ENCODE measurements around the gene TEDDM1.

TEDDM1 gene

DNA sequence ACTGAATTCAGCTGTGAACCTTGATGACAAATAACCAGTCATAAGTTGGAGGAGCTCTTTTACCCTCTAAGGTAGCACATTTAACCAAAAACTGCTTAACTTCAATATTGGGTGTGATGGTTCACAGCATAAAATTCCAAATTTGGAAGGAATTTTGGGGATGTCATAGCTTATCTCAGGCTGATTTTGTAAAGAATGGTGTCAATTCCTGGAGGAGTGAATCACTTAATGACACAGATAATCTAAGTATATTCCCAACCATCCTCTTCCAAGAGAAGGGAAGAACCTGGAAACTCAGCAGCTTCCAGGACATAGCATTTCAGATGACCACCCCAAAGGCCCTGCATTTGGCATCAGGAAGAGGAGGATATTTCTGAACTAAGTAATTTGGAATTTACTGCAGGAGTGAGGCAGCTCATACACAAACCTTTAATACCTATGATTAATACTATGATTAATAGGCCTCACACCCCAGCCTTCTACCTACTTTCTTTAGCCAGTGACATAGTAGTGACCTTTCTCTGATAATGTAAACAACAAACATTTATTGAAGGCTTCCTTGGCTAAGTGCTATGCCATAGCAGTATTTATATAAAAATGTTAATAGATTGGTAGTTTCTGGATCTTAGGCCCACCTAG is 23.4 kb downstream of the TEDDM1 start:
- DNase-seq: peak; percentile 31

- DNase-seq: no peak
Observed at GRCh38 chr1:182374101-182374834, 26.2 kb downstream of the TEDDM1 start.

GRCh38 chr1:182370532-182370931 is 29.9 kb downstream of the TEDDM1 start:
- no peak for DNase-seq

- no peak for DNase-seq
Observed at GRCh38 chr1:182368903-182369302, 31.6 kb downstream of the TEDDM1 start.

GRCh38 chr1:182368358-182368757 is 32.1 kb downstream of the TEDDM1 start:
- no peak for DNase-seq

DNA sequence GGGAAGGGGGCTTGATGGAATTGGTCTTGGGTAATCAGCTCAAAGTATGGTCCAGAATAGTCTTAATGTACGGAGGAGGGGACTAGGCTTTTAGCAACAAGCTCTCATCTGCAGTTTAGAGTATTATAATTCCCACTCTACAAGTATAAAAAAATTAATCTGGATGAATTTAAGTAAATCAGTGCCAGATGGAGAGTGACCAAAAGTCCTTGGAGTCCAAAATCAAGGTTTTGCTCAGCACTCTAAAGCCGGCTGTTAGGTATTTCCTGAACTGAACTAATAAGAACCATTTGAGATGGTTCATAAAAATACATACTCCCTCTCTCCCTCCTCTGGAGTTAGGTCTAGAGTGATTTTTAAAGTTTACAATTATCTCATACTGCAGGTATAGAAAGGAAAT is 32.5 kb downstream of the TEDDM1 start:
- no peak for DNase-seq

GRCh38 chr1:182366596-182366995 is 33.9 kb downstream of the TEDDM1 start:
- DNase-seq: no peak

DNA sequence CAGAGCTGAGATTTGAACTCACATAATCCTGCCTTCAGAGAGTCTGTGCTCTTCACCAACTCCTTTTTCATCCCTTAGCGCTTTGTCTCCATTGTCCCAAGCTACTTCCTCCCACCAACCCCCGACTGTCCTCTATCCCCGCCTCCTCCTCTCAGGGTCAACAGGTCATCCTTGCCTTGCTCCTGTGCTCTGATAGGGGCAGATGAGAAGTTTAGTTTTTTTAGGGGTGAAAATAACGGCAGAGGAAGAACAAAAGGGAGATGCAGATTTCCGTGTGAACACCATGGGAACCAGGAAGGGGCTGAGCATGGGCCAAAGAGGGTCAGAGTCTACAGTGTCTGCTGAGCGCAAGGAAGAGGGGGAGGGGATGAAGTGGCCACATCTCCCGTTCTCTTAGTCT is 40.8 kb downstream of the TEDDM1 start:
- DNase-seq: no peak

DNA sequence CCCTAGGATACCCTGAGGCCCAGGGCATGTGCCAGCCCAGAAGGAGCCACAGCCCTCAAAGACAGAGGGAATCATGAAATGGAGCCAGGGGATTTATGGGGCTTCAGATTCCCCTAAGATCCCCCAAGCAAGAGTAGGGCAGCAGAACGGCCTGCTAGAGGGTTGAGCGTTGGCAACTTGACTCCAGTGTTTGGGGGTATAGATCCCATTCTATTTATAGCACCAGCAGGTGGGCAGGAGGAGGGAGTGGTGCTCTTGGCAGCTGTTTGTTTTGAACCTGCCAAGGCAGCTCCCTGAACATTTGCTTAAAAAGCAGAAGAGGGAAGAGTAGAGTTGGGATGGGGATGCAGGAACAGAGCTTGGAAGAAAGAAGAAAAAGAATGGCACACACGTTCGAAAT is 42.6 kb downstream of the TEDDM1 start:
- DNase-seq: no peak

DNA sequence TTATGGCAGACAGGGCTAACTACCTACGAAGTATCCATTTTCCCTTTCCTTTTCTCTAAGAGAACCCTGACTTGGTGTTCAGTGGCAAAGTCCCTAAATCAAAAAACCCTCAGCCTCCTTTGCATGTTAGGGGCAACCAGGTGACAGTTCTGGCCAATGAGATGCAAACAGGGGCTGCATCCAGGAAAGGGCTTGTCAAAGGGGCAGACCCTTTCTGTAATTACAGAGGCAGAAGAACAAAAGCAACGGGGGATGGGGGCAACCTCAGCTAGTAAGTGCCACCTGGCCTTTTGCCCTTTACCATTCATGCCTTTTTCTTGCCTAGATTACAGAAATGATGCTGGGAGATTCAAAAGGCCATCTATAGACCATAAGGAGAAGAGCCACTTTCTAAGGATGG is 43.3 kb downstream of the TEDDM1 start:
- DNase-seq: no peak

GRCh38 chr1:182355723-182356098 is 44.8 kb downstream of the TEDDM1 start:
- DNase-seq: no peak

DNA sequence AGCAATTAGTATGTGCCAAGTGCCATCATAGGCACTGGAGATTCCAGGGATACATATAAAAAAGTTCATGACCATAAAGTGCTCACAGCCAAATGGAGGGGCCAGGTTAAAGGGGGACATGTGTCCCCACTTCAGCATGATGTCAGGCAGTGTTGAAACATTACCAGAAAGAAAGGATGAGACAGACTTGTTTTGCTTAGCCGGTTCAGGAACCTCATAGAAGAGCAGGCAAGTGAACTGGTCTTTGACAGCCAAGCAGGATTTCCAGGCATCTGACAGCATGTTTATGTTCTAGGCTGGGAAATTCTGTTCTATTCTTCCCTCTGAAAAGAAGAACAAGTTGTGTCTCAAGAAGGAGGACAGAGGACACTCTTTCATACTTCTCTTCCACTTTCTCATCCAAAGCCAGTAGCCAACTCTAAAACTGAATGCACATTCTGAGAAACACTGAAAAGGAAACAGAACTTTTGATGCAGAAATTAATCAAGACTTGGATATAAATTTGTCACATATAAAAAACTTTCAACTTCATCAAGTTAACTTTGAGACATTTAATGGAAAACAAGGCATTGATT is 48.6 kb downstream of the TEDDM1 start:
- no peak for DNase-seq

DNA sequence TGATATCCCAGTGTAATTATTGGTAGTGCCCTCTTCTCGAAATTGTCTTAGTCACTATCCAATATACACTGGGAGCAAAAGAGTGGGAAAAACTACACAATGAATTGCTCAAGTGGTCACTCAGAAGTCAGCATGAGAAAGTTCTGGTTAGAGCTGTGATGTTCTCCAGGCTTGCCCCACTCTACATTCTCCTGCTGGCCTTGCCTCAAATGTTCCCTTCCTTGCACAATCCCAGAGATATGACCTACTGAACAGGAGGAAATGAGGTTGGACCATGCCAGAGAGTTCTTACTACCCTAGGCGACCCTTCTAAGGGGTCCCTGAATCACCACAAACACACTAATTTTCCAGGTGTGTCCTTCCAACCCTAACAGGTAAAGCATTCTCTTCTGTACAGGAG is 49.6 kb downstream of the TEDDM1 start:
- DNase-seq: no peak

DNA sequence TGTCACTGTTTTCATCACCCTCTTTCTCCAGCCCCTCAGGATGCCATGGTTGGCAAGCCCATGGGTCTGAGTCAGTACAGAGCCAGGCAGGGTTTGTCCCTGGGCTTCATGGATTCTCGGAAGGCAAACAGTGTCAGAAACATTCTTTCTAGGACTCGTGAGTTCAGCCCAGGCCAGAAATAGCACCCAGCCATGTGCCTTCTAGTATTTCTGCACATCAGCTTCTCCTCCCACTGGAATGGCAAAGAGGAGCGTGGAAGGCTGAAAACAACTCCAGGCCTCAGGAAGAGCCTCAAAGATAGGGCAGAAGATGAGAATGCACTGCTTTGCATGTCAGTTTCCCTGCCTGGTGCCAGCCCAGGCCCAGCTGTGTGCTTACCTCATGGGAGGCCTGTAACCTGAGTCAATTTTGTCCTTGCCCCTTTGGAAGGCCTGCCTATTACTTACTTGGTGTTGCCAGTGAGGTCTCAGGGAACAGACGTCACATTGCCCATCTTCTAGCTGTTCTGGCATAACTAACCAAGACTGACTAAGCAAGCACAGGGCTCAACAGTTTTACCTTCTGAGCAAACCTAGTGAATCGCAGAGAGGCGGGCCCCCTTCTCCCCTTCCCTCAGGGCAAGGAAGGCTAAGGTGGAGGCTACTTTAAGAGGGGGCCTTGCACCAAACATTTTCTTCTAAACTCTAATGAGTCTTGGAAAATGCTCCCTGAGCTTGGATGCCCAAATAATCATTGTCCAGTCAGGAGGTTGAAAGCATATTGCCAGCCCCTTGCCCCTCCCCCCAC is 51.3 kb downstream of the TEDDM1 start:
- no peak for DNase-seq
